Loucy (cell line): ENCODE data around the gene TFAP2D.

ENCODE experiments used
- H2AFZ ChIP-seq: fragments of 200-600 bp; sonication (generic); 2 replicates; pipeline ENCODE4 v1.6.0; 2016; ENCODE audit warnings: antibody characterized with exemption, mild to moderate bottlenecking, low read length, moderate library complexity
- H3F3A ChIP-seq: fragments of 200-600 bp; 2 replicates; pipeline ENCODE4 v1.6.0; 2016; ENCODE audit warnings: antibody characterized with exemption, low read depth, mild to moderate bottlenecking
- H3K27me3 ChIP-seq: fragments of 200-600 bp; sonication (generic); 2 replicates; pipeline ENCODE4 v1.6.1; 2014; ENCODE audit warnings: low read length, mild to moderate bottlenecking; ENCODE audit not compliant: insufficient read depth, poor library complexity, severe bottlenecking
- H3K36me3 ChIP-seq: fragments of 200-600 bp; sonication (generic); 2 replicates; pipeline ENCODE4 v1.6.1; 2016; ENCODE audit warnings: low read length; ENCODE audit not compliant: insufficient read depth
- H3K4me1 ChIP-seq: fragments of 200-600 bp; sonication (generic); 2 replicates; pipeline ENCODE4 v1.5.1; 2014; ENCODE audit warnings: low read length, mild to moderate bottlenecking; ENCODE audit not compliant: insufficient read depth, poor library complexity, severe bottlenecking
- H3K4me2 ChIP-seq: fragments of 200-600 bp; sonication (generic); 2 replicates; pipeline ENCODE4 v1.6.0; 2014; ENCODE audit warnings: antibody characterized with exemption, low read length, low read depth, mild to moderate bottlenecking; ENCODE audit not compliant: poor library complexity, severe bottlenecking
- H3K4me3 ChIP-seq: fragments of 200-600 bp; sonication (generic); 2 replicates; pipeline ENCODE4 v1.5.1; 2014; ENCODE audit warnings: low read length, mild to moderate bottlenecking, mixed read lengths; ENCODE audit not compliant: poor library complexity, severe bottlenecking
- H3K79me2 ChIP-seq: fragments of 200-600 bp; sonication (generic); 2 replicates; pipeline ENCODE4 v1.6.1; 2014; ENCODE audit warnings: low read length; ENCODE audit not compliant: insufficient read depth
- H3K9ac ChIP-seq: fragments of 200-600 bp; sonication (generic); 2 replicates; pipeline ENCODE4 v1.6.0; 2014; ENCODE audit warnings: mild to moderate bottlenecking, low read depth, low read length, moderate library complexity; ENCODE audit not compliant: poor library complexity, severe bottlenecking
- H3K9me2 ChIP-seq: fragments of 200-600 bp; sonication (generic); replicated peaks from 2 replicates; pipeline ENCODE4 v1.6.1; 2016; ENCODE audit warnings: low read depth, low read length, mixed read lengths
- H3K9me3 ChIP-seq: fragments of 200-600 bp; sonication (generic); 2 replicates; pipeline ENCODE4 v1.6.1; 2014; ENCODE audit warnings: mild to moderate bottlenecking, antibody characterized with exemption, low read length, low read depth; ENCODE audit not compliant: insufficient read depth
- H4K20me1 ChIP-seq: fragments of 200-600 bp; sonication (generic); 2 replicates; pipeline ENCODE4 v1.6.0; 2014; ENCODE audit warnings: antibody characterized with exemption, low read length, mild to moderate bottlenecking; ENCODE audit not compliant: insufficient read depth, poor library complexity, severe bottlenecking
- EZH2phosphoT487 ChIP-seq: fragments of 200-600 bp; IDR thresholded peaks from 2 replicates; pipeline ENCODE4 v1.6.1; 2018; ENCODE audit warnings: antibody characterized with exemption, mild to moderate bottlenecking, moderate library complexity, borderline replicate concordance
- TF ChIP-seq, protein P1 (sequence below): fragments of 200-600 bp; sonication (generic); conservative IDR thresholded peaks from 2 replicates; pipeline ENCODE4 v1.5.1; 2014; ENCODE audit warnings: mild to moderate bottlenecking, antibody characterized with exemption, low read length

TFAP2D gene

DNA sequence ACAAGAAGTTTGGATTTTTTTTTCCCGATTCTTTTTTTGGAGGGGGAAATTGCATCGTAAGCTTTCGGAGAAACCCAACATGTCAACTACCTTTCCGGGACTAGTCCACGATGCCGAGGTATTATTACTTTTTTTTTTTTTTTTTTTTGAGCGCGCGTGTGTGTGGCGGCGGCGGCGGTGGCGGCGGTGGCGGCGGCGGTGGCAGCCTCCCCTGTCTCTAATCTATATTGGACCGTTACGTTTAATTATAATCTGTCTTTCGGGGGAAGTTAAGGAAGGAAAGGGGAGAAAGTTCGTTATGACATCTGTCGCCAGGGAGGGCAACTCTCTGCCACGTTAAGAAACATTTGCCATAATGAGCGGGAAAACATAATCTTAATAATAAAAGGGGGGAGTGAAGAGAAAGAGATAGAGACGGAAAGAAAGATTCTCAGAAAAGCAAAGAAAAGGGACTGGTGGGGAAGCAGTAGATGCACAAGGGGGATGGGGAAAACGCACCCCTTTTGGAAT, 706 bp downstream of the TFAP2D start:
- H3F3A ChIP-seq: no peaks in the 10 kb centered on the region
- no peaks in the 10 kb centered on the region for H3K79me2 ChIP-seq
- no peaks in the 10 kb centered on the region for H3K4me1 ChIP-seq
- TF ChIP-seq, protein P1, sequence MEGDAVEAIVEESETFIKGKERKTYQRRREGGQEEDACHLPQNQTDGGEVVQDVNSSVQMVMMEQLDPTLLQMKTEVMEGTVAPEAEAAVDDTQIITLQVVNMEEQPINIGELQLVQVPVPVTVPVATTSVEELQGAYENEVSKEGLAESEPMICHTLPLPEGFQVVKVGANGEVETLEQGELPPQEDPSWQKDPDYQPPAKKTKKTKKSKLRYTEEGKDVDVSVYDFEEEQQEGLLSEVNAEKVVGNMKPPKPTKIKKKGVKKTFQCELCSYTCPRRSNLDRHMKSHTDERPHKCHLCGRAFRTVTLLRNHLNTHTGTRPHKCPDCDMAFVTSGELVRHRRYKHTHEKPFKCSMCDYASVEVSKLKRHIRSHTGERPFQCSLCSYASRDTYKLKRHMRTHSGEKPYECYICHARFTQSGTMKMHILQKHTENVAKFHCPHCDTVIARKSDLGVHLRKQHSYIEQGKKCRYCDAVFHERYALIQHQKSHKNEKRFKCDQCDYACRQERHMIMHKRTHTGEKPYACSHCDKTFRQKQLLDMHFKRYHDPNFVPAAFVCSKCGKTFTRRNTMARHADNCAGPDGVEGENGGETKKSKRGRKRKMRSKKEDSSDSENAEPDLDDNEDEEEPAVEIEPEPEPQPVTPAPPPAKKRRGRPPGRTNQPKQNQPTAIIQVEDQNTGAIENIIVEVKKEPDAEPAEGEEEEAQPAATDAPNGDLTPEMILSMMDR: no peak
- TF ChIP-seq EZH2phosphoT487: no peak
- H3K4me3 ChIP-seq: no peak overlapping the region
- no peak overlapping the region for H2AFZ ChIP-seq
- no peaks in the 10 kb centered on the region for H3K9me2 ChIP-seq
- no peak overlapping the region for H3K4me2 ChIP-seq
- H4K20me1 ChIP-seq: no peaks in the 10 kb centered on the region
- no peaks in the 10 kb centered on the region for H3K36me3 ChIP-seq
- no peaks in the 10 kb centered on the region for H3K27me3 ChIP-seq
- no peak overlapping the region for H3K9ac ChIP-seq
- H3K9me3 ChIP-seq: no peaks in the 10 kb centered on the region

DNA sequence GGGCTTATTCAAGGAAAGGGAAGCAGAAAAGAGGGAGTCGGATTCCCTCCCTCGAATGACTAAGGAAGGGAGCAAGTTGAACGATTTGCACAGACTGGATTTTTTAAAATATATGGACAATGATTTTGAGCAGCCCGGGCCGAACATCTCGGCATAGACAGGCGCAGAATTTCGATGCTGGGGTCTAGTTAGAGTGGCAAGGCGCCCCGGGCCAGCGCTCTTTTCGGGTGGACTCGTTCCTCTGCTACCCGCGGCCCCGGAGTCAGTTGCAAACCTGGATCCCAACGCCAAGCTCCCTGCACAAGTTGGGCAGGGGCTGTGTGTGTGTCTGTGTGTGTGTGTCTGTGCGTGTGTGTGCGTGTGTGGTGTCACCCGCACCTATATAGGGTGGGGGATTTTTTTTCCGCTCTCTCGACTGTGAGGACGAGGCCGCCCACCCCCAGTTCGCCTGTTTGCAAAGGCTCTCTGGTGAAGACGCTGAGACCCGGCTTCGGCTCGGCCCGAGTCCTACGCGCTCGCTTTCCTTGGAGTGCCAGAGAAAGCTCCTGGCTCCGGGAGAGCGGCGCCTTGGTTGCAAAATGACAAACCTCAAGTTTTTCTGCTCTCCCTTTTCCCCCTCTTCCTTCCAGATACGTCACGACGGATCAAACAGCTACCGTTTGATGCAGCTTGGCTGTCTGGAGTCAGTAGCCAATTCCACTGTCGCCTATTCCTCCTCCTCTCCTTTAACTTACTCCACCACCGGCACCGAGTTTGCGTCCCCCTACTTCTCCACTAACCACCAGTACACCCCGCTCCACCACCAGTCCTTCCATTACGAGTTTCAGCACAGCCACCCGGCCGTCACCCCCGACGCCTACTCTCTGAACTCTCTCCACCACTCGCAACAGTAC, 1.4 kb downstream of the TFAP2D start:
- no peak overlapping the region for H2AFZ ChIP-seq
- no peaks in the 10 kb centered on the region for H3K4me1 ChIP-seq
- no peak overlapping the region for H3K9ac ChIP-seq
- H3K27me3 ChIP-seq: no peaks in the 10 kb centered on the region
- TF ChIP-seq EZH2phosphoT487: no peak
- TF ChIP-seq, protein P1: no peak
- no peak overlapping the region for H3K4me2 ChIP-seq
- H3K36me3 ChIP-seq: no peaks in the 10 kb centered on the region
- H3K9me2 ChIP-seq: no peaks in the 10 kb centered on the region
- no peak overlapping the region for H3K4me3 ChIP-seq
- no peaks in the 10 kb centered on the region for H4K20me1 ChIP-seq
- no peaks in the 10 kb centered on the region for H3K79me2 ChIP-seq
- H3K9me3 ChIP-seq: no peaks in the 10 kb centered on the region
- H3F3A ChIP-seq: no peaks in the 10 kb centered on the region

DNA sequence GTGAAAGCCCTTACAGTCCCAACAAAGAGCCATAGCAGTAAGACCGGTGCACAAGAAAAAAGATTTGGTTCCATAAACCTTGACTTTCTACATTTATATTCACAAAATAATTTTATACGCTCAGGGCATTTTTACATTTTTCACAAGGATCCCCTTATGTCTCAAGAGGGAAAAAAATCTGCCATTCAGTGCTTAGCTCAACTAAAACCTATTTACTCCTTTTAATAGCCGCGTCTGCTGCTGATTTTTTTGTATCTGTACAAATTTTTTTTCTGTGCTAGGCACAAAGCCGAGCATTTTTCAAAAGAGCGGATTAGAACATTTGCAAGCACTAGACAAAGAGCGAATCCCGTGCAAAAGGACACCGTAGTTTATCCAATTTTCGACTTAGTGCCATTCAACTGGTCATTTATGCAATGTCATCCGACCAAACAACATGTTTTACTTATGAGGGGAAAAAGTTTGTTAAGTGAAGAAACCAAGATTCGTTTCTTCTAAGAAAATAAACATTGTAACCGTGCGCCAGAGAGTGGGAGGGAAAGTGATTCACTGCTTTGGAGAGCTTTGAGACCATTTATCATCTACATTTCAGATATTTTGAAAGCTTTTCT, 3.7 kb downstream of the TFAP2D start:
- Histone ChIP-seq H3K36me3 (no peaks in the 10 kb centered on the region), H3K9me3 (no peaks in the 10 kb centered on the region), H3F3A (no peaks in the 10 kb centered on the region), H3K4me2 (no peak overlapping the region), H3K4me3 (no peak overlapping the region), H3K79me2 (no peaks in the 10 kb centered on the region), H3K9ac (no peak overlapping the region), H3K27me3 (no peaks in the 10 kb centered on the region), H4K20me1 (no peaks in the 10 kb centered on the region), H2AFZ (no peak overlapping the region), H3K4me1 (no peaks in the 10 kb centered on the region), H3K9me2 (no peaks in the 10 kb centered on the region)
- TF ChIP-seq EZH2phosphoT487: no peak
- TF ChIP-seq, protein P1: no peak
